ENCODE data around the gene TAF3. TPM values are rescaled to one million over a fixed set of nuclear protein-coding genes. Genes with fewer than 3 reads are reported as not detected.
"Not testable (repeated sequence)": the region's sequence is repeated elsewhere in the genome, so short reads cannot be mapped to it uniquely, and the experiment has no call there.

TAF3 gene
- total RNA-seq, 8 experiments from 2014 or later: 3.0 to 7.8 (median 5.4) TPM

- in situ Hi-C loops (cut with MboI; ENCODE audit: low pct_unique_long_range_greater_than_20kb in 2 of 9, low sequenced_read_pairs in 9 of 9, unreplicated experiment in 9 of 9): no loop called here
- no peak for ATAC-seq (replicated peaks in 6 of 8)
- Histone ChIP-seq H3K4me1 (replicated peaks in 1 of 2) (no peaks in the 10 kb centered on the region), H3K4me3 (no peak overlapping the region), H3K27ac (no peak overlapping the region)
- WGBS, 10 experiments: 80 to 100% (median 93%) methylated on average over 1 to 7 of the region's 16 CpGs; no CpG with 5 or more reads in 3 of the 10 experiments
These were observed 196.3 kb downstream of the TAF3 start for GRCh38 chr10:8014649-8015048.

- 33 to 89% (median 71%) methylated on average over 1 to 6 of the region's 6 CpGs for WGBS, 10 experiments
- Histone ChIP-seq H3K4me1 (replicated peaks in 1 of 2) (no peaks in the 10 kb centered on the region), H3K27ac (no peak overlapping the region), H3K4me3 (no peak overlapping the region)
- in situ Hi-C loops (cut with MboI; ENCODE audit: low pct_unique_long_range_greater_than_20kb in 2 of 9, low sequenced_read_pairs in 9 of 9, unreplicated experiment in 9 of 9): no loop called here
- no peak for ATAC-seq (replicated peaks in 6 of 8)
These were observed 199.0 kb downstream of the TAF3 start for GRCh38 chr10:8017277-8017676.

- Histone ChIP-seq H3K4me1 (replicated peaks in 1 of 2) (no peaks in the 10 kb centered on the region), H3K27ac (no peak overlapping the region), H3K4me3 (no peak overlapping the region)
- ATAC-seq (replicated peaks in 6 of 8): no peak
- 37 to 100% (median 74%) methylated on average over 1 to 4 of the region's 4 CpGs; no CpG with 5 or more reads in 2 of the 10 experiments for WGBS, 10 experiments
- in situ Hi-C loops (cut with MboI; ENCODE audit: low pct_unique_long_range_greater_than_20kb in 2 of 9, low sequenced_read_pairs in 9 of 9, unreplicated experiment in 9 of 9): no loop called here
These were observed 205.0 kb downstream of the TAF3 start for GRCh38 chr10:8023321-8023720.

- H3K27ac ChIP-seq: no peak overlapping the region
- no peak overlapping the region for H3K4me3 ChIP-seq
- WGBS, 10 experiments: 40 to 100% (median 88%) methylated on average over 1 to 2 of the region's 2 CpGs; no CpG with 5 or more reads in 2 of the 10 experiments
- H3K4me1 ChIP-seq (replicated peaks in 1 of 2): no peaks in the 10 kb centered on the region
- in situ Hi-C loops (cut with MboI; ENCODE audit: low pct_unique_long_range_greater_than_20kb in 2 of 9, low sequenced_read_pairs in 9 of 9, unreplicated experiment in 9 of 9): no loop called here
- ATAC-seq (replicated peaks in 6 of 8): no peak
These were observed 205.5 kb downstream of the TAF3 start for GRCh38 chr10:8023851-8024250.

GRCh38 chr10:8026349-8027259 is 208.3 kb downstream of the TAF3 start:
- in situ Hi-C loops (cut with MboI; ENCODE audit: low pct_unique_long_range_greater_than_20kb in 2 of 9, low sequenced_read_pairs in 9 of 9, unreplicated experiment in 9 of 9): no loop called here
- no peak overlapping the region for H3K27ac ChIP-seq
- ATAC-seq (replicated peaks in 6 of 8): no peak
- H3K4me3 ChIP-seq: no peak overlapping the region
- 17 to 100% (median 82%) methylated on average over 1 to 13 of the region's 17 CpGs for WGBS, 10 experiments
- no peaks in the 10 kb centered on the region for H3K4me1 ChIP-seq (replicated peaks in 1 of 2)

- in situ Hi-C loops (cut with MboI; ENCODE audit: low pct_unique_long_range_greater_than_20kb in 2 of 9, low sequenced_read_pairs in 9 of 9, unreplicated experiment in 9 of 9); ATAC-seq (replicated peaks in 6 of 8); H3K27ac ChIP-seq; H3K4me3 ChIP-seq: not testable (repeated sequence)
- 20 to 92% (median 81%) methylated on average over 1 to 3 of the region's 5 CpGs; no CpG with 5 or more reads in 3 of the 10 experiments for WGBS, 10 experiments
- peaks cover 9 to 19% of the 10 kb centered on the region in 2 donors for H3K4me1 ChIP-seq (replicated peaks in 1 of 2)
These were observed 212.9 kb downstream of the TAF3 start for GRCh38 chr10:8031211-8031610.

- in situ Hi-C loops (cut with MboI; ENCODE audit: low pct_unique_long_range_greater_than_20kb in 2 of 9, low sequenced_read_pairs in 9 of 9, unreplicated experiment in 9 of 9): no loop called here
- 58 to 100% (median 86%) methylated on average over 1 to 7 of the region's 7 CpGs for WGBS, 10 experiments
- H3K4me3 ChIP-seq: no peak overlapping the region
- H3K27ac ChIP-seq: no peak overlapping the region
- peaks cover 9 to 22% of the 10 kb centered on the region in 2 donors for H3K4me1 ChIP-seq (replicated peaks in 1 of 2)
- ATAC-seq (replicated peaks in 6 of 8): no peak
These were observed 214.3 kb downstream of the TAF3 start for GRCh38 chr10:8032558-8032957.

GRCh38 chr10:8033812-8034465 is 215.6 kb downstream of the TAF3 start:
- H3K27ac ChIP-seq: no peak overlapping the region
- in situ Hi-C loops (cut with MboI; ENCODE audit: low pct_unique_long_range_greater_than_20kb in 2 of 9, low sequenced_read_pairs in 9 of 9, unreplicated experiment in 9 of 9): no loop called here
- WGBS, 10 experiments: 0 to 20% (median 12%) methylated on average over 2 to 7 of the region's 45 CpGs; no CpG with 5 or more reads in 5 of the 10 experiments
- peaks cover 9 to 22% of the 10 kb centered on the region in 2 donors for H3K4me1 ChIP-seq (replicated peaks in 1 of 2)
- H3K4me3 ChIP-seq: peak overlapping the region in 1 of 5 donors; percentile 2
- ATAC-seq (replicated peaks in 6 of 8): peak in 7 of 8 experiments; percentile 21 to 67 (median 34)

GRCh38 chr10:8034466-8035005 is 216.2 kb downstream of the TAF3 start:
- H3K27ac ChIP-seq: no peak overlapping the region
- peak in 6 of 8 experiments; percentile 12 to 39 (median 25) for ATAC-seq (replicated peaks in 6 of 8)
- WGBS, 10 experiments: 0% methylated on average over 1 of the region's 37 CpGs; no CpG with 5 or more reads in 9 of the 10 experiments
- peaks cover 9 to 22% of the 10 kb centered on the region in 2 donors for H3K4me1 ChIP-seq (replicated peaks in 1 of 2)
- in situ Hi-C loops (cut with MboI; ENCODE audit: low pct_unique_long_range_greater_than_20kb in 2 of 9, low sequenced_read_pairs in 9 of 9, unreplicated experiment in 9 of 9): no loop called here
- H3K4me3 ChIP-seq: peak overlapping the region in 3 of 5 donors; percentile 2 to 22 (median 4)

GRCh38 chr10:8035006-8035640 is 216.8 kb downstream of the TAF3 start:
- Histone ChIP-seq H3K4me1 (replicated peaks in 1 of 2) (peaks cover 9 to 22% of the 10 kb centered on the region in 2 donors), H3K27ac (no peak overlapping the region), H3K4me3 (peak overlapping the region in 3 of 5 donors; percentile 2 to 22 (median 4))
- WGBS, 10 experiments: 0 to 33% (median 0%) methylated on average over 1 to 15 of the region's 32 CpGs; no CpG with 5 or more reads in 3 of the 10 experiments
- peak in 5 of 8 experiments; percentile 72 to 82 (median 74) for ATAC-seq (replicated peaks in 6 of 8)
- in situ Hi-C loops (cut with MboI; ENCODE audit: low pct_unique_long_range_greater_than_20kb in 2 of 9, low sequenced_read_pairs in 9 of 9, unreplicated experiment in 9 of 9): no loop called here

- no peak overlapping the region for H3K4me3 ChIP-seq
- 0 to 40% (median 0%) methylated on average over 1 to 5 of the region's 47 CpGs; no CpG with 5 or more reads in 5 of the 10 experiments for WGBS, 10 experiments
- in situ Hi-C loops (cut with MboI; ENCODE audit: low pct_unique_long_range_greater_than_20kb in 2 of 9, low sequenced_read_pairs in 9 of 9, unreplicated experiment in 9 of 9): no loop called here
These were observed 217.6 kb downstream of the TAF3 start for GRCh38 chr10:8035641-8036470.

More at GRCh38 chr10:8035641-8036470, 217.6 kb downstream of the TAF3 start:
- Histone ChIP-seq H3K4me1 (replicated peaks in 1 of 2) (peaks cover 9 to 22% of the 10 kb centered on the region in 2 donors), H3K27ac (no peak overlapping the region)
- ATAC-seq (replicated peaks in 6 of 8): peak in 5 of 8 experiments; percentile 15 to 27 (median 18)
